ENCODE results near the gene CFAP20DC. TPM values are rescaled to one million over a fixed set of nuclear protein-coding genes. Genes with fewer than 3 reads are reported as not detected.
"Not testable (repeated sequence)": the region's sequence is repeated elsewhere in the genome, so short reads cannot be mapped to it uniquely, and the experiment has no call there.

Gene CFAP20DC
- total RNA-seq, 1 donor: 7.3 TPM

DNA sequence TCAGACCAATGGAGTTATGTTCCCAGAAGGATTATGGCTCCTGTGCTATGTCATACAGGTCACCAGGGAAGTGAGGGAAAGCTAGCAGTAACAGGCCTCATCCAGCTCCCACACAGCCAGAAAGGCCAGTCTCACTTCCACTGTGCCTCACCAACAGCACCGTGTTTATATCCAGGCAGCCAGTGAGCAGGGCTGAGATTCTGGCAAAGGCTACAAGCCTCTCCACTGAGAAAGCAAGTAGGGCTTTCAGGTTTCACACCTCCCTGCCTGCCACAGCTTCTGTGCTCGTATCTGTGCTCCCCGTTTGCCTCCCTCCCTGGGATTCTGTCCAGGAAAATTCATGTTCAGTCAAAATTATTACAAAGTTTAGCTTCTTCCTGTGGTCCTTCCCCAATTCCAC is 14.9 kb upstream of the CFAP20DC start:
- no peak overlapping the region for H3K4me3 ChIP-seq (ENCODE audit: low read depth, low read length)
- TF ChIP-seq, protein P1, sequence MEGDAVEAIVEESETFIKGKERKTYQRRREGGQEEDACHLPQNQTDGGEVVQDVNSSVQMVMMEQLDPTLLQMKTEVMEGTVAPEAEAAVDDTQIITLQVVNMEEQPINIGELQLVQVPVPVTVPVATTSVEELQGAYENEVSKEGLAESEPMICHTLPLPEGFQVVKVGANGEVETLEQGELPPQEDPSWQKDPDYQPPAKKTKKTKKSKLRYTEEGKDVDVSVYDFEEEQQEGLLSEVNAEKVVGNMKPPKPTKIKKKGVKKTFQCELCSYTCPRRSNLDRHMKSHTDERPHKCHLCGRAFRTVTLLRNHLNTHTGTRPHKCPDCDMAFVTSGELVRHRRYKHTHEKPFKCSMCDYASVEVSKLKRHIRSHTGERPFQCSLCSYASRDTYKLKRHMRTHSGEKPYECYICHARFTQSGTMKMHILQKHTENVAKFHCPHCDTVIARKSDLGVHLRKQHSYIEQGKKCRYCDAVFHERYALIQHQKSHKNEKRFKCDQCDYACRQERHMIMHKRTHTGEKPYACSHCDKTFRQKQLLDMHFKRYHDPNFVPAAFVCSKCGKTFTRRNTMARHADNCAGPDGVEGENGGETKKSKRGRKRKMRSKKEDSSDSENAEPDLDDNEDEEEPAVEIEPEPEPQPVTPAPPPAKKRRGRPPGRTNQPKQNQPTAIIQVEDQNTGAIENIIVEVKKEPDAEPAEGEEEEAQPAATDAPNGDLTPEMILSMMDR (IDR thresholded peaks at IDR 0.05; ENCODE audit: insufficient read depth, low read length): no peak
- no peak for DNase-seq (ENCODE audit: low read depth)

DNA sequence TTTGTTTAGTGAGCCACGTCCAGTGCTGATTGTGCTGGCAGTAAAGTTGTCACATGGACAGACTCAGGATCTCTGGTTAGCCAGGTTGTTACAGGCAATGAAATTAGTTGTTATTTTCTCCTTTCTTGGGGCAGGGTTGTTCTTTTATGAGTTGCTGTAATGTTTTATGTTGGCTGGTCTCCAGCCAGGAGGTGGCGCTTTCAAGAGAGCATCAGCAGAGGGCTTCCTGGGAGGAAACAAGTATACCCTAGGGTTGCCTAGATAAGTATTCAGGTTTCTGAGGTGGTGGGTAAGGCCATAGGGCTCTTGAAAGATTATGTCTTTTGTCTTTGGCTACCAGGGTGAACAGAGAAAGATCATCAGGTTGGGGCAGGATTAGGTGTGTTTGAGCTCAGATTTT is 14.5 kb upstream of the CFAP20DC start:
- no peak overlapping the region for H3K4me3 ChIP-seq (ENCODE audit: low read depth, low read length)
- TF ChIP-seq, protein P1 (IDR thresholded peaks at IDR 0.05; ENCODE audit: insufficient read depth, low read length): no peak
- DNase-seq (ENCODE audit: low read depth): no peak

DNA sequence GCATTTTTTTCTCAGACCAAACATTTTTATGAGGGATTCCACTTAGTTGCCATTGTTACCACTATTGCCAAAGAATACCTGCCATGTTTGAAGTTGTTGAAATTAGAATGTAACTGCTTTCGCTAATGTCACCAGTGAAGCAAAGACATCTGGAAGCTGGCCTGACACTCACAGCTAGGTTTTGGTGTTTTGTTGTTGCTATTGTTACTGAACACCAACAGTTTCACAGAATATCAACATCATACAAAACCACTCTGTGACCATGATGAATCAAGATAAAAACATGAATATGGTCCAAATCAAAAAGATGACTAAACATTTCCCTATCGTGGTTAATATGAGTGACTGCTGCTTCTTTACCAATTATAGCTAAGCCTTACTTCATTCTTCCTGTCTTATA is 6.9 kb upstream of the CFAP20DC start:
- DNase-seq (ENCODE audit: low read depth): peak; percentile 64
- TF ChIP-seq, protein P1 (IDR thresholded peaks at IDR 0.05; ENCODE audit: insufficient read depth, low read length): no peak
- H3K4me3 ChIP-seq (ENCODE audit: low read depth, low read length): no peak overlapping the region

DNA sequence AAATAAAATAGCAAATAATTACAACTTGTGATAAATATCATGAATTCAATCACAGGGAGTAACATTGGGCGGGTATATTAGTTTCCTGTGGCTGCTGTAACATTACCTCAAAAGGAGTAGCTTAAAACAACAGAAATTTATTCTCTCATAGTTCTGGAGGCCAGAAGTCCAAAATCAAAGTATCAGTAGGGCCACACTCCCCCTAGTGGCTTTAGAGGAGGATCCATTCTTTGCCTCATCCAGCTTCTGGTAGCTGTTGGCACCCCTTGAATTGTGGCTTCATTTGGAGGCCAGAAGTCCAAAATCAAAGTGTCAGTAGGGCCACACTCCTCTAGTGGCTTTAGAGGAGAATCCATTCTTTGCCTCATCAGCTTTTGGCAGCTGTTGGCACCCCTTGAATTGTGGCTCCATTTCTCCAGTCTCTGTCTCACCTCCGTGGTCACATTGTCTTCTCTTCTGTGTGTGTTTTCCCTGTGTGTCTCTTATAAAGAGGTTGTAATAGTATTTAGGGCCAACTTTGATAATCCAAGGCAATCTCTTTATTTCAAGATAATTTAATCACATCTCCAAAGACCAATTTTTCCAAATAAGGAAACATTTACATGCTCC is 3.1 kb upstream of the CFAP20DC start:
- no peak overlapping the region for H3K4me3 ChIP-seq (ENCODE audit: low read depth, low read length)
- TF ChIP-seq, protein P1 (IDR thresholded peaks at IDR 0.05; ENCODE audit: insufficient read depth, low read length): peak; percentile 73
- peak; percentile 68 for DNase-seq (ENCODE audit: low read depth)

DNA sequence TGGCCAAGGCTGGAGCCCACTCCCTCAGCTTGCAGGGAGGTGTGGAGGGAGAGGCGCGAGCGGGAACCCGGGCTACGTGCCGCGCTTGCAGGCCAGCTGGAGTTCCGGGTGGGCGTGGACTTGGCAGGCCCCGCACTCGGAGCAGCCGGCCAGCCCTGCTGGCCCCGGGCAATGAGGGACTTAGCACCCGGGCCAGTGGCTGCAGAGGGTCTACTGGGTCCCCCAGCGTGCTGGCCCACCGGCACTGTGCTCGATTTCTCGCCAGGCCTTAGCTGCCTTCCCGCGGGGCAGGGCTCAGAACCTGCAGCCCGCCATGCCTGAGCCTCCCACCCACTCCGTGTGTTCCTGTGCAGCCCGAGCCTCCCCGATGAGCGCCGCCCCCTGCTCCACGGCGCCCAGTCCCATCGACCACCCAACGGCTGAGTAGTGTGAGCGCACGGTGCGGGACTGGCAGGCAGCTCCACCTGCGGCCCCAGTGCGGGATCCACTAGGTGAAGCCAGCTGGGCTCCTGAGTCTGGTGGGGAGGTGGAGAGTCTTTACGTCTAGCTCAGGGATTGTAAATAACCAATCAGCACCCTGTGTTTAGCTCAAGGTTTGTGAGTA is 1.1 kb upstream of the CFAP20DC start:
- not testable (repeated sequence) for DNase-seq (ENCODE audit: low read depth)

DNA sequence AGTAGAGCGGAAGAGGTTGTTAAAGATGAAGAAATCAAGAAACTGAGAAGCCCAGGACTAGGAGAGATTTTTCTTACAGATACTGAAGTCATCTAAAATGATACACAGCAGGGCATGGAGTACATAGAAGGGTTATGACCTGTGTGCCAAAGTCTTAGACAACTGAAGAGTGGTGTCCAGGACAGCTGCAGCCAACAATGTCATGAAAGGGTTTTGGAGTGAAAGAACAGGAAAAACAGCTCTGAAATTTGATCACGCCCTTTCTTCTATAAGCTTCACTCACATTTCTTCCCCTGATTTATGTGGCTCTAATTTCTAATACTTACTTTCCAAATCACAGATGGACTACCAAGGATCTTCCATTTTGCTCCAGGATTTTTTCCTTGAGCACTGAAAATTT is 3.0 kb downstream of the CFAP20DC start:
- TF ChIP-seq, protein P1 (IDR thresholded peaks at IDR 0.05; ENCODE audit: insufficient read depth, low read length): no peak
- H3K4me3 ChIP-seq (ENCODE audit: low read depth, low read length): no peak overlapping the region
- no peak for DNase-seq (ENCODE audit: low read depth)

More for the DNA sequence above, 1.1 kb upstream of the CFAP20DC start:
- not testable (repeated sequence) for H3K4me3 ChIP-seq (ENCODE audit: low read depth, low read length)

DNA sequence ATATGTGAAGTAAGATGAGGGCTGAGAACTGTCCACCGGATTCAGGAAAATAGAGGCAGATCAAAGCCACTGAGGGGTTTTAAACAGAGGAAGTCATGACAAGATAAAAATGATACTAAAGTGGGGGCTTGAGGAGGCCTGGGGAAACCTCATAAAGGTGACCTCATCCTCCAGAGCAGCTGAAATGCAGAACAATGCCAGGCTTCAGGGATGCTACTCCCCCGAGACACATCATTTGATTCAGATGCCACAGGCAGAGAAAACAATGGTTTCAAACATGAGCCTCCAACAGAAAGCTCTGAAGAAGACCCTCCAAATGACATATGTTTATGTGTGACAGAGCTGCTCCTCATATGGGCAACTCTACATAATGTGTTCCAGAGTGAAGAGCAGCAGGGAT is 6.4 kb downstream of the CFAP20DC start:
- TF ChIP-seq, protein P1 (IDR thresholded peaks at IDR 0.05; ENCODE audit: insufficient read depth, low read length): no peak
- no peak for DNase-seq (ENCODE audit: low read depth)
- H3K4me3 ChIP-seq (ENCODE audit: low read depth, low read length): no peak overlapping the region
